Activated CD4-positive, alpha-beta T cell treated with anti-CD3 and anti-CD28 coated beads for 48 hours (primary cell): Measurements from ENCODE around the gene DIP2C.
"Not testable (repeated sequence)": the region's sequence is repeated elsewhere in the genome, so short reads cannot be mapped to it uniquely, and the experiment has no call there.

Experiments used
- DNase-seq: peaks from one replicate; pipeline ENCODE4 v3.0.0-alpha.2; 2020

DIP2C gene

GRCh38 chr10:659688-660141 lies 29.8 kb downstream of the DIP2C start:
- no peak for DNase-seq

DNA sequence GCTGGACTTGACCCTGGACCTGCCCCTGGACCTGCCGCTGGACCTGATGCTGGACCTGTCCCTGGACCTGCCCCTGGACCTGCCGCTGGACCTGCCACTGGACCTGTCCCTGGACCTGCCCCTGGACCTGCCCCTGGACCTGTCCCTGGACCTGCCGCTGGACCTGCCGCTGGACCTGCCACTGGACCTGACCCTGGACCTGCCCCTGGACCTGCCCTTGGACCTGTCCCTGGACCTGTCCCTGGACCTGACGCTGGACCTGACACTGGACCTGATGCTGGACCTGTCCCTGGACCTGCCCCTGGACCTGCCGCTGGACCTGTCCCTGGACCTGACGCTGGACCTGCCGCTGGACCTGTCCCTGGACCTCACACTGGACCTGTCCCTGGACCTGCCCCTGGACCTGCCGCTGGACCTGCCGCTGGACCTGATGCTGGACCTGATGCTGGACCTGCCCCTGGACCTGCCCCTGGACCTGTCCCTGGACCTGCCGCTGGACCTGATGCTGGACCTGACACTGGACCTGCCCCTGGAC lies 31.6 kb downstream of the DIP2C start:
- not testable (repeated sequence) for DNase-seq

DNA sequence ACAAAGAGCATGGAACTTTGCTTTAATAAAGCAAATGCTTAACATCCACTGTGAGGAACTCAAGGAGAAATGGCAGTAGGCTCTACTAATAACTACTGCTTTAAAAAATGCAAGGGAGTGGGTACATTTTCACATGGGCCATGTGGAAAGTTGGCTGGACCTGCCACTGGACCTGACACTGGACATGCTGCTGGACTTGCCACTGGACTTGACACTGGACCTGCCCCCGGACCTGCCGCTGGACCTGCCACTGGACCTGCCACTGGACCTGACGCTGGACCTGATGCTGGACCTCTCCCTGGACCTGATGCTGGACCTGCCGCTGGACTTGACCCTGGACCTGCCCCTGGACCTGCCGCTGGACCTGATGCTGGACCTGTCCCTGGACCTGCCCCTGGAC lies 32.6 kb downstream of the DIP2C start:
- no peak for DNase-seq

- no peak for DNase-seq
Observed at GRCh38 chr10:655184-655583, 34.3 kb downstream of the DIP2C start.

- DNase-seq = no peak
Observed at GRCh38 chr10:654647-654996, 34.8 kb downstream of the DIP2C start.

- no peak for DNase-seq
Observed at GRCh38 chr10:653991-654646, 35.3 kb downstream of the DIP2C start.

DNA sequence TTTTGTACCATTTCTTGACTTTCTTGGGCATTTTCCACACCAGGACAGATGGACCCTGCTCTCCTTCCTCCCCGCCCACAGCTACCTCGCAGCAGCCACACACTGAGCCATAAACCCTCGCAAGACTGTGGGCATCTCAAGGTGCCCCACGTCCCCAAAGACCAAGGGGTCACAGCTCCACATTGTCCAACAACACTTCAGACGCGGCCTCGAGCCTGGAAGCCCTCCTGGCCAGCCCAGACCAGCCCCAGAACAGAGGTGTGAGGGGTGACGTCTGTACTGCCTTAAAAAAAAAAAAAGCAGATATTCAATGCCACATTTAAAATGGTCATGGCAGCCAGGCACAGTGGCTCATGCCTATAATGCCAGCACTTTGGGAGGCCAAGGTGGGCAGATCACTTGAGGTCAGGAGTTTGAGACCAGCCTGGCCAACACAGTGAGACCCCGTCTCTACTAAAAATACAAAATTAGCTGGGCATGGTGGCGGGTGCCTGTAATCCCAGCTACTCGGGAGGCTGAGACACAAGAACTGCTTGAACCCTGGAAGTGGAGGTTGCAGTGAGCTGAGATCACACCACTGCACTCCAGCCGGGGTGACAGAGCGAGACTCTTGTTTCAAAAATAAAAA lies 36.5 kb downstream of the DIP2C start:
- DNase-seq = not testable (repeated sequence)

GRCh38 chr10:652233-652632 lies 37.2 kb downstream of the DIP2C start:
- no peak for DNase-seq

GRCh38 chr10:651692-652091 lies 37.8 kb downstream of the DIP2C start:
- no peak for DNase-seq

DNA sequence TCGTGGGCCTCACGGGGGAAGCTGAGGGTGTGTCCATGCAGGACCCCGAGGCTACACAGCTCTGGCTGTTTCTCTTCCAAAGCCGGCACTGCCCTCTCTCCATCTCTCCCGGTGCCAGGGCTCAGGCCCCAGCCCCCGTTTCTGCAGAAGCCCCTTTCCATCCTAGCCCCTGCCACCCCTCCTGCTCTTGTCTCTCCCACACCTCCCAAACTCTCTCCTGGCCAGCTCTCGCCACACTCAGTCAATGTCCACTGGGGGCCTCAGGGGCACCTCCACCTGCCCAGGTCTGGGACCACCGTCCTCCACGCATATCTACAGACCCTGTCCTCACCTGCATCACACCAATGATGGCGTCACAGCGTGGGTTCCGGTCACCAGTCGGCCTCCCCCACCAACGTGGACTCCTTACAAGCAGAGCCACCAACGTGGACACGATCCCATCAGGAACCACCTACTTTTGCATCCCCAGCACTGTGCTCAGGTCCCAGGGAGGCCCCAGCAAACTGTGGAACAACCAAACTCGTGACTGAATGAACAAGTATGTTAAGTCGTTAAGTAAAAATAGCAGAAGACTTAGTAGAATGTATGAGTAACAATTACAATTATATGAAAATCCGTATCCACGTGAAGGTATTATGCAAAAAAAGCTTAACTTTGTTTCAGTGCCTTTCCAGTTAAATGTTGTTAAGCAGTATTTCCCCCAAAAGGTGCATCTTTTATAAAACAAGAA lies 38.4 kb downstream of the DIP2C start:
- no peak for DNase-seq

DNA sequence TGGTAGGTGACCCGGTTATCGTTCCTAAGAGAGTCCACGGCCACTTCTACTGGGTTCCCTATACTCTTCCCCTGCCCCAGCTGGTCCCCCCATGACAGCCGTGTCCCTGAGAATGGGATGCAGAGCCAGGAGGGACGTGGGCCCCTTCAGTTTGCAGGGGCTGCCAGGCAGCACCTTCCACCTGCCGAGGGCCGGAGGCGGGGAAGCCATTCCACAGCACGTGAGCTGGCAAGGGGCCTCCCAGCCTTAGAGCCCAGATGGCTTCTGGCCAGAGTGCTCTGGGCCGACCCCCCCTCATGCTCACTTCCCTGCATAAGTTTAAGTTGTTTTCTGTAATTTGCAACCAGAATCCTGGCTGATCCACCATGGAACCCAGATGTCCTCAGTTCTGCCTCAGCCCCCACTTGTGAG lies 39.0 kb downstream of the DIP2C start:
- no peak for DNase-seq

GRCh38 chr10:649798-650440 lies 39.5 kb downstream of the DIP2C start:
- no peak for DNase-seq

- no peak for DNase-seq
Observed at GRCh38 chr10:649445-649797, 40.0 kb downstream of the DIP2C start.

- DNase-seq = not testable (repeated sequence)
Observed at GRCh38 chr10:647019-647418, 42.4 kb downstream of the DIP2C start.

- no peak for DNase-seq
Observed at GRCh38 chr10:646118-646524, 43.3 kb downstream of the DIP2C start.

DNA sequence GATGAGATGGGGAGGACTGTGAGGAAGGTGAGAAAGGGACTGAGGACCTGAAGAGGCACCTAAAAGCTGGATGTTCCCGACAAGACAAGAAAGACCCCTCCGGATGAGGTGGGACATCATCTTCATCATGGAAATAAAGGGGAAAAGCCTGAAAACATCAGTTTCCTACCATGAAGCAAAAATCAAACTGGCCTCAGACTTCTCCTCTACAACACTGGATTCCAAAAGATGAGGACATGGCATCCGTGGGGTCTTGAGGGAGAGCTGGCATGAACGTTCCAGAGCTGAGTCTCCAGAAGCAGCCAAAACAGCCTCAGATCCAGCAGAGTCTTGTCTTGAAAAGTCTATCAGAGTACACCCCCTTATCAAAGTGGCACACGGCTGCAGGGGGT lies 44.5 kb downstream of the DIP2C start:
- no peak for DNase-seq

GRCh38 chr10:644076-644942 lies 45.2 kb downstream of the DIP2C start:
- no peak for DNase-seq

DNA sequence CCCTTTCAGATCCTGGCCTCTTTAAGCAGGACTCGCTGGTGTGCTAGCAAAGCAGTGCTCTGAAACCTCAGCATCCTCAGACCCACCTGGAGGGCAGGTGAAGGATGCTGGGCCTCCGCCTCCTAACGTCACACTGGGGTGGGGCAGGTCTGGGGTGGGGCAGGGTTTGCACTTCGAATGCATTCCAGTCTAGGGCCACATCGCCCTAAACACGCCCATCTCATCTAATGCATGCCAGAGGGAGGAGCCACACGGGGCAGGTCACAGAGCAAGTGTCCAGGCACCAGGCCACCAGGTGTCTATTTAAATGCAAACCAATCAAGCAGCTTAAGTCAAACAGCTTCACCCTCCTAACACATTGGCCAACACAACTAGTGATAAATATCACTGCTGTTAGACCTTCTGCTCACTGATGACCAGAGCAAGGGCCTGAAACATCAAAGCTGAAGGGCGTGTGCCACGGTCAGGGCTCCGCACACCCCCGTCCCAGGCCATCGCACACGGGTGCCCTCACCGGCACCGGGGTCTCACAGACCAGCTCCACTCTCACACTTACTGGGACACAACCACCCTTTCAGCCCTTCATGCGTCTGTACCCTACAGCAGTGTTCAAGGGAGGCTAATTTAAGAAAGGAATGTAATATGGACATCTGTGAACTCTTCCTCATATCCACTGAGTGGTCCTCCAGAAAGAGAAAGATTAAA lies 47.1 kb downstream of the DIP2C start:
- DNase-seq = no peak

DNA sequence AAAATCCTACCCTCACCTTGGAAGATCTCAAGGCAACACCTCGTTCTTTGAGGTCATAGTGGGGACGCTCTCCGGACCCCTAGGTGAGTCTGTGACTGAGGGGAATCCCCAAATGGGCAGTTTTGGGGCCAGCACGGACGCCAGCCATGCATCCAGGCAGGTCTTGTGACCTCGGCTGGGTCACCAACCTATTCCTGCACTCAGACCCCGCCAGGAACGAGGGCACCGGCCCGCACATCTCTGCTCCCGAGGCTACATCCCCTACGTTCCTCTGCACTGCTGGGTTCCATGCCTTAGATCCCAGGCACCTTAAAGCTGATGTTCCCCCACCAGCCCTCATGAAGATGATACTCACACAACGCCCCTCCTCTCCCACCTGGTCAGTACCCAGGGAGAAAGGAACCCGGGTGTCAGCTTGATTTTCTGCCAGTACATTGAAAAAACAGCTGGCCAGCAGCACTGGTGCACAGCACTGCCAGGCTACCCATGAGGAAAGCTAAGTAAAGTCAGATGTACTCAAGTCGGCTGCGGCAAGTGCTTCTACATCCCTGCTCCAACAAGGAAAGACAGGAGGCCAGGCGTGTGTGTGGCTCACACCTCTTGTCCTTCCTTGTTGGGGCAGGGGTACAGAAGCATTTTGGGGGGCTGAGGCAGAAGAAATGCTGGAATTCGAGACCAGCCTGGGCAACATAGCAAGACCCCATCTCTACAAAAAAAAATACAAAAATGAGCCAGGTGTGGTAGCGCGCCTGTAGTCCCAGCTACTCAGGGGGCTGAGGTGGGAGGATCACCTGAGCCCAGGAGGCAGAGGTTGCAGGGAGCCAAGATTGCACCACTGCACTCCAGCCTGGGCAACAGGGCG lies 48.1 kb downstream of the DIP2C start:
- DNase-seq = no peak

DNA sequence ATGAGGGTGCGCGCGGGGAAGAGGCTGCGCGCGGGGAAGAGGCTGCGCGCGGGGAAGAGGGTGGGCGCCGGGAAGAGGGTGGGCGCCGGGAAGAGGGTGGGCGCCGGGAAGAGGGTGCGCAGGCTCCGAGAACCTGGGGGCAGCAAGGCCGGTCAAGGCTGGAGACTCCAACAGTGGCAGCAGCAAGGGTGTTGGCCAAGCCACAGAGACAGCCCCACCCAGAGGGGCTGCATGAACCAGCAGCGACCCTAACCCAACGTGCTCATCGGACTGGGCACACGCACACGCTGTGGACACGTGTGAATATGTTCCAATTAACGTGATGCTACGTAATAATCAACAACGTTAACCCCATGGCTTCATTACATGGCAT lies 48.8 kb downstream of the DIP2C start:
- DNase-seq = no peak
